Skeletal muscle satellite cell (primary cell): ENCODE results near the gene SKAP2.

Experiments
- H3K27me3 ChIP-seq: 2 replicates; pipeline ENCODE4 v1.7.0; 2013; ENCODE audit warnings: low read length; ENCODE audit not compliant: control insufficient read depth, insufficient read depth
- H3K36me3 ChIP-seq: 2 replicates; pipeline ENCODE4 v1.7.0; 2013; ENCODE audit warnings: mild to moderate bottlenecking, control low read depth, low read length; ENCODE audit not compliant: insufficient read depth
- H3K4me1 ChIP-seq: 2 replicates; pipeline ENCODE4 v1.7.0; 2013; ENCODE audit warnings: low read length; ENCODE audit not compliant: control insufficient read depth, insufficient read depth
- H3K4me2 ChIP-seq: 2 replicates; pipeline ENCODE4 v1.7.0; 2013; ENCODE audit warnings: mild to moderate bottlenecking, low read length
- H3K4me3 ChIP-seq: 2 replicates; pipeline ENCODE4 v1.7.0; 2013; ENCODE audit warnings: low read length
- H3K9ac ChIP-seq: 2 replicates; pipeline ENCODE4 v1.7.0; 2013; ENCODE audit warnings: mild to moderate bottlenecking, low read depth, low read length, moderate library complexity
- H3K9me3 ChIP-seq: replicated peaks from 2 replicates; pipeline ENCODE4 v1.7.0; 2013; ENCODE audit warnings: mild to moderate bottlenecking, control low read depth, low read length

SKAP2 gene

DNA sequence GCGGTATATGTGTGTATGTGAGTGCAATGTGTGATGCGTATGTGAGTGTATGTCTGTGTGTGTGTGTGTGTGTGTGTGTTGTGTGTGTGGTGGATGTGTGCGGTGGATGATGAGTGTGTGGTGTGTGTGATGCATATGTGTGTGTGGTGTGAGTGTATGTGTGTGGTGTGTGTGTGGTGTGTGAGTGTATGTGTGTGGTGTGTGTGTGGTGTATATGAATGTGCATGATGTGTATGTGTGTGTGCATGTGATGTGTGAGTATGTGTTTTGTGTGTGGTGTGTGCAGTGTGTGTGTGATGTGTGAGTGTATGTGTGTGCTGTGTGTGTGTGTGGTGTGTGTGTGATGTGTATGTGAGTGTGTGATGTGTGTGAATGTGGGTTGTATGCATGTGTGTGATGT is 222.0 kb downstream of the SKAP2 start:
- Histone ChIP-seq H3K4me2 (no peak overlapping the region), H3K4me1 (no peaks in the 10 kb centered on the region), H3K27me3 (peaks cover 4% of the 10 kb centered on the region), H3K4me3 (no peak overlapping the region), H3K9ac (no peak overlapping the region), H3K36me3 (no peaks in the 10 kb centered on the region), H3K9me3 (no peaks in the 10 kb centered on the region)

DNA sequence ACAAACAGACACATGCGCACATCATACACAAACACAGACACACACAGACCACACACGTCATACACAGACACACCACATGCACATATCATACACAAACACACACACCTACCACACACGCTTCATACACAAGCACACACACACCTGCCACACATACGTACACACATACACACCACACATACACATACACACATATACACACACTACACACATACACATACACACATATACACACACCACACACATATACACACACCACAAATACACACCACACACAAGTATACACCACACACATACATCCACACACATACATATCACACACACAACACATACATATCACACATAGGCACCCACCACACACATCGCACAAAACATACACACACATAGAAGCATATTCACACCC is 224.7 kb downstream of the SKAP2 start:
- H3K36me3 ChIP-seq, result no peaks in the 10 kb centered on the region
- H3K4me3 ChIP-seq, result no peak overlapping the region
- H3K9me3 ChIP-seq, result no peaks in the 10 kb centered on the region
- H3K4me1 ChIP-seq, result no peaks in the 10 kb centered on the region
- no peak overlapping the region for H3K4me2 ChIP-seq
- peaks cover 2% of the 10 kb centered on the region for H3K27me3 ChIP-seq
- H3K9ac ChIP-seq, result no peak overlapping the region

DNA sequence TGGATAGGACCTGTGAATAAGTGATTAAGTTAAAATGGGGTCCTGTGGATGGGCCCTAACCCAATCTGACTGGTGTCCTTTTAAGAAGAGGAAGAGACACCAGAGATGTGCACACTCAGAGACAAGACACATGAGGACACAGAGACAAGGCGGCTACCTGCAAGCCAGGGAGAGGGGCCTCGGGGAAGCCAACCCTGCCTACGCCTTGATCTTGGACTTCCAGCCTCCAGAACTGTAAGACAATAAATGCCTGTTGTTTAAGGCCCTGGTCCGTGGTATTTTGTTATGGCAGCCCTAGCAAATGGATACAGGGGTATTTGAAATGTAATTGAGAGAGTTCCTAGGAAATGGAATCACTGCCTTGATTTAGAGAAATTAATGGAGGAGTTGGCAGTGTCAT is 225.3 kb downstream of the SKAP2 start:
- H3K4me1 ChIP-seq, result no peaks in the 10 kb centered on the region
- H3K4me3 ChIP-seq, result no peak overlapping the region

DNA sequence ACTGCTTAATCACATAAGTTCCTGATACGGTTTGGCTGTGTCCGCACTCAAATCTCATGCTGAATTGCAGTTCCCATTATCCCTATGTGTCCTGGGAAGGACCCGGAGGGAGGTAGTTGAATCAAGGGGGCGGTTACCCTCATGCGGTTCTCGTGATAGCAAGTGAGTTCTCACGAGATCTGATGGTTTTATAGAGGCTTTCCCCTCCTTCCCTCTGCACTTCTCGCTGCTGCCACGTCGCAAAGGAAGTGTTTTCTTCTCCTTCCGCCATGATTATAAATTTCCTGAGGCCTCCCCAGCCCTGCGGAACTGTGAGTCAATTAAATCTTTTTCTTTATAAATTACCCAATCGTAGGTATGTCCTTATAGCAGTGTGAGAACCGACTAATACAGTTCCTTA is 226.2 kb downstream of the SKAP2 start:
- Histone ChIP-seq H3K9ac (no peak overlapping the region), H3K4me2 (no peak overlapping the region), H3K4me1 (no peaks in the 10 kb centered on the region), H3K36me3 (no peaks in the 10 kb centered on the region), H3K9me3 (no peaks in the 10 kb centered on the region), H3K4me3 (no peak overlapping the region), H3K27me3 (peaks cover 2% of the 10 kb centered on the region)

More for the DNA sequence above, 225.3 kb downstream of the SKAP2 start:
- H3K36me3 ChIP-seq, result no peaks in the 10 kb centered on the region
- no peak overlapping the region for H3K4me2 ChIP-seq
- H3K9ac ChIP-seq, result no peak overlapping the region
- no peaks in the 10 kb centered on the region for H3K9me3 ChIP-seq
- H3K27me3 ChIP-seq, result peaks cover 2% of the 10 kb centered on the region

DNA sequence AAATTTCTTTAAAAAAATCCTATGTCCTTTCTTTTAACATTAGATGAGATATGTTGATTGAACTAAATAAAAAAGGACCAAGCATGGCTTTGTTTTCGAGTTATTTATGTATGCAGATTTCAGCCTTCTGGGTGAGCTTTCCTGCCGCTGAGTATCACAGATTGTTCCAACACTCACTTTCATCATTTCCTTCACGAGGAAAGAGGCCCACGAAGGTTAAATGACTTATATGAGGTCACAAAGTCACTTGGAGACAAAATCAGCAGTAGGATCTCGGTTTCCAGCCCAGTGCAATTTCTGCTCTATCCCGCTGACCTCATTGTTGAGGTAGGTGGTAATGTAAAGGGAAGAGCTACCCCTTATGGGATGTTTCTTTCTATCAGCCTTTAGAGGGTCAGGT is 226.8 kb downstream of the SKAP2 start:
- Histone ChIP-seq H3K4me3 (no peak overlapping the region), H3K9ac (no peak overlapping the region), H3K27me3 (peaks cover 2% of the 10 kb centered on the region), H3K4me2 (no peak overlapping the region), H3K9me3 (no peaks in the 10 kb centered on the region), H3K4me1 (no peaks in the 10 kb centered on the region), H3K36me3 (no peaks in the 10 kb centered on the region)

DNA sequence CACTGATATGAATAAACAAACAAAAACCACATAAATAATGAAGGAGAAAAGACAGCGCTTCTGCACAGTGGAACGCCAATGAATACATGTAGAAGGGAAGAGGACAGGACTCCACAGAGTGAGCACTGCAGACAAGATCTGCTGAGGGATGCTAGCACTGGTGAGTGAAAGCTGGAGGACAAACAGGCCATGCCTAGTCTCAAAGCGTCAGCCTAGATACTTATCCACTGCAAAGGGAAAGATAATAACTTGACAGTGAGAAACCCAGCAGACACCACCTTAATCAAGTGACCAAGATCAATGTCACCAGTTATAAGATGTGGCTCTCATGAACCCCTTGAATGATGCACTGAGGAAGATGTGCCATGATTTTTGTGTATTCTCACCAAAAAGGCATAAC is 227.6 kb downstream of the SKAP2 start:
- Histone ChIP-seq H3K9ac (no peak overlapping the region), H3K9me3 (no peaks in the 10 kb centered on the region), H3K4me1 (no peaks in the 10 kb centered on the region), H3K4me3 (no peak overlapping the region), H3K27me3 (peaks cover 2% of the 10 kb centered on the region), H3K36me3 (no peaks in the 10 kb centered on the region), H3K4me2 (no peak overlapping the region)

DNA sequence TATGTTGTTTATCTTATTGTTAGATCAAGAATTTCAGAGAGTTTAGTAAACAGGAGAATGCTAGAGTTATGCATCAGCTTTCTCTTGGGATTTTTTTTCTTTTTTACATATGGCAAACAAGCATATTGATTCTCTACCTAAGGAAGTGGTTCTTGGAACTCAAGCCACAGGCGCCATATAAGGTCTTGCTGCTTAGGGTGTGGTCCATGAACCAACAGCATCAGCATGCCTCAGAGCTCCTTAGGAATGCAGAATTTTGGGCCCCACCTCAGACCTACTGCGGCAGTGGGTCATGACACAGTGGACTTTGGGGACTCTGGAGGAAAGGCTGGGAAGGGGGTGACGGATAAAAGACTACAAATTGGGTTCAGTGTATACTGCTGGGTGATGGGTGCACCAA is 230.8 kb downstream of the SKAP2 start:
- H3K9me3 ChIP-seq, result no peaks in the 10 kb centered on the region
- H3K27me3 ChIP-seq, result peaks cover 6% of the 10 kb centered on the region
- H3K4me2 ChIP-seq, result no peak overlapping the region
- no peaks in the 10 kb centered on the region for H3K36me3 ChIP-seq
- no peaks in the 10 kb centered on the region for H3K4me1 ChIP-seq
- no peak overlapping the region for H3K4me3 ChIP-seq
- H3K9ac ChIP-seq, result no peak overlapping the region

DNA sequence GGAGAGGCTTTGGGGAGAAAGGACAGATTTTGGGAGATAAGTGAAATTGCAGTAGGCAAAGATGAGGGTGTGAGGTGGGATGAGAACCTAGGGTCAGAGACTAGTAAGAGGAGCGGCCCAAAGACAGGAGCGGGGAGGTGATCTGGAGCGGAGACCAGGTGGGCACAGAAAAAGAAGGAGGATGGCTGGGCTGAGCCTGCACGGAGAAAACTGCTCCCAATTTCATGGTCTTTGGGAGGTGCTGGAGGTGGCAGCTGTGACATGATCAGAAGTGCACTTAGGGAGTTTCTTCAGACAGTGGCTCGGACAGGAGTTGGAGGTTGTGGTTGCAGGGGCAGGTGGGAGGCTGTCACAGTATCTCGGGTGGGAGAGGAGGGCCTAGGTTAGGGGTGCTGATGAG is 232.8 kb downstream of the SKAP2 start:
- no peaks in the 10 kb centered on the region for H3K9me3 ChIP-seq
- H3K4me2 ChIP-seq, result no peak overlapping the region
- H3K9ac ChIP-seq, result no peak overlapping the region
- peaks cover 17% of the 10 kb centered on the region for H3K27me3 ChIP-seq
- no peaks in the 10 kb centered on the region for H3K36me3 ChIP-seq
- no peaks in the 10 kb centered on the region for H3K4me1 ChIP-seq
- H3K4me3 ChIP-seq, result no peak overlapping the region

DNA sequence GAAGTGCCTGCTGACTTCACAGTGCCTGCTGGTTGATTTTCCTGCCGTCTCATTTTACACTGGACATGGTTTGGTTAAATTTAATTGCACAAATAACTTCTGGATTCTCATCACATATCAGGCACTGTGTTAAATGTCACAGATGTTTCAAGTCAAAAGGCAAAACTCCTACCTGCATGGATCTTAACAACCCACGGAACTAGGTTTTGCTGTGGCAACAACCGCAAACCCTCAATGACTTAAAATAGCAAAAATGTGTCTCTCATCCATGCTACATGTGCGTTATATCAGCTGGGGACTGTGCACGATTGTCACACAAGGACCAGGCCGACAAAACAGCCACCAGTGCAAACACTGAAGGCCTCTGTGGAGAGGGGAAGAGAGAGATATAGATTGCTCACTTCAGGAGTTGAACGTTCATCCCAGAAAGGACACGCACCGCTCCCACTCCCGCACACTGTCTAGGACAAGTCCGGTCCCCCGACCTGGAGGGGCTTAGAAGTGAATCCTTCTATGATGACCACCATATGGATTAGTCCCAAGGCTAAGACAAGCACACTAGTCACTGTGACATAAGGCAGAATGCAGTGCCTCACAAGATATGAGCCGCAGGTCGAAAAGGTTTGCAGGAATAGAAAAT is 233.3 kb downstream of the SKAP2 start:
- Histone ChIP-seq H3K27me3 (peaks cover 17% of the 10 kb centered on the region), H3K4me2 (no peak overlapping the region), H3K9ac (no peak overlapping the region)

DNA sequence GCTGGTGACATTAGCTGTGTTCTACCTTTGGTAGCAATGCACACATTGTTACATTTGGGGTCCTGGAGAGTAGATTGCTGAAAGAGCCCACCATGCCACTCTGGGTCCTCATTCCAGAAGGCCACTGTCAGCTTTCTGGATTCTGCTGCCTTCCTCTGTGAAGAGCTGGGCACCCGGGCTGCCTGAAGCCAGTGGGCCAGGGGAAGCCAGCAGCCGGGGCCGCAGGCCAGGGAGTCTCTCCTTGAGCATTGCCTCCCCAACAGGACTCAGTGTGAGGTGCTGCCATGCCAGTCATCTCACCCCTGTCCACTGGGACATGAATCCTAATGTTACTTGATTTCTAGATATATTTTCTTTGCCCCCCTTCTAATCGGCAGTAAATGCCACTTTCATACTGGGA is 234.0 kb downstream of the SKAP2 start:
- no peak overlapping the region for H3K4me2 ChIP-seq

More for the DNA sequence above, 233.3 kb downstream of the SKAP2 start:
- Histone ChIP-seq H3K36me3 (no peaks in the 10 kb centered on the region), H3K9me3 (no peaks in the 10 kb centered on the region), H3K4me3 (no peak overlapping the region), H3K4me1 (no peaks in the 10 kb centered on the region)

DNA sequence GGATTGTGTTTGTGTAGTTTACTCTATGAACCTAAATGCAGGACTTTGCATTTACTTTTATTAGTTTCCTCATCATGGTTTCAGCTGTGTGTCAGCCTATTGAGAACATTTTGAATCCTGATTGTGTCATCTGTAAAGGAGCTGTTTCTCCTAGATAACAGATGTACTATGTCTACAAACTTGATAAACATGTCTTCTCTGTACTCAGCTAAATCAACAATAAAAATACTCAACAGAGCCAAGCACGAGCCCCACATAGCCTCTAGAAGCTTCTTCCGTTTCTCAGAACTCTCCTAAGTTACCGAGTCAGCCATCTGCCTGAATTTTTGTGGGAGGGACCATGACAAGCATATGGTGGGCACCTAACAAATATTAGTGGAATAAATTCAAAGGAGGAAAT is 234.7 kb downstream of the SKAP2 start:
- no peaks in the 10 kb centered on the region for H3K4me1 ChIP-seq
- H3K4me2 ChIP-seq, result no peak overlapping the region
- no peak overlapping the region for H3K9ac ChIP-seq
- H3K27me3 ChIP-seq, result peaks cover 17% of the 10 kb centered on the region
- H3K36me3 ChIP-seq, result no peaks in the 10 kb centered on the region
- no peak overlapping the region for H3K4me3 ChIP-seq
- H3K9me3 ChIP-seq, result no peaks in the 10 kb centered on the region

More for the DNA sequence above, 234.0 kb downstream of the SKAP2 start:
- Histone ChIP-seq H3K27me3 (peaks cover 17% of the 10 kb centered on the region), H3K4me1 (no peaks in the 10 kb centered on the region), H3K4me3 (no peak overlapping the region), H3K9me3 (no peaks in the 10 kb centered on the region), H3K9ac (no peak overlapping the region), H3K36me3 (no peaks in the 10 kb centered on the region)

DNA sequence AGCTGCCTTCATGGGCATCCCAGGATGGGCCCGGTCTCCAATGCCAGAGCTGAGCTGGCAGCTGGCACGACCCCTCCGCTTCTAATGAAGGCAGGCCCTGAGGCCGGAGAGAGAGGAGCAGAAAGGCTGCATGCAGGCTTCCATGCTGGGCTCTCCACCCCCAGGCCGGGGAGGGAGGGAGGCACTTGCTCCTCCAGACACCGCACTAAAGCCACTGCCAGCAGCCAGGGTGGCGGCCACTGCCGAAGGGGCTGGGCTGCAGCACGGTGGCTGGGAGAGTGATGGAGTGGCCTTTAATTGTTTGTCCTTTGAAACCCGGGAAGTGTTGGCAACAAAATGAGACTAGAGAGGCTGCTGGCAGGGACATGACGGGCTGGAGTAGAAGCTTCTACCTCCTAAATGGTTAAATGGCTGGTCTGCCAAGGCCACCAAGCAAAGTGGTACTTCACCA is 236.5 kb downstream of the SKAP2 start:
- Histone ChIP-seq H3K4me1 (no peaks in the 10 kb centered on the region), H3K4me2 (no peak overlapping the region), H3K9ac (no peak overlapping the region), H3K4me3 (no peak overlapping the region), H3K36me3 (no peaks in the 10 kb centered on the region), H3K9me3 (no peaks in the 10 kb centered on the region), H3K27me3 (peaks cover 17% of the 10 kb centered on the region)
